Naive thymus-derived CD8-positive, alpha-beta T cell (primary cell): ENCODE measurements around the gene ZNF664. TPM values are rescaled to one million over a fixed set of nuclear protein-coding genes. Genes with fewer than 3 reads are reported as not detected.

Experiments used
- ATAC-seq, 2 donors: fragments of 150-1000 bp; cut with Tn5 transposase in 1 of 2; sonication (Bioruptor Pico), chemical (Tn5 transposase) in 1 of 2; 1 replicate in 1 of 2; 2 replicates in 1 of 2; pipeline ENCODE4 v1.10.0; 2021; ENCODE audit warnings: mild to moderate bottlenecking in 2 of 2, moderate library complexity in 2 of 2
- POLR2A ChIA-PET: fragments of 350-600 bp; sonication (Branson Sonifier 250); formaldehyde crosslinking; loops from one replicate; lab custom pipeline; 2021; ENCODE audit warnings: antibody characterized with exemption; lab: Charles Lee
- DNase-seq, 10 donors: peaks; one replicate each; pipeline versions ENCODE4 v3.0.0 to v3.0.0-alpha.2; 2020 to 2022
- H3K27ac Mint-ChIP-seq, 10 donors: one replicate each; pipeline ENCODE4 v1.8.0; 2020 to 2022; ENCODE audit warnings: mild to moderate bottlenecking in 10 of 10, mixed read lengths in 10 of 10, moderate library complexity in 4 of 10, inconsistent platforms in 1 of 10
- H3K27me3 Mint-ChIP-seq, 5 donors: one replicate each; pipeline ENCODE4 v1.8.0; 2021 to 2022; ENCODE audit warnings: mixed read lengths in 5 of 5
- H3K36me3 Mint-ChIP-seq, 3 donors: one replicate each; pipeline ENCODE4 v1.8.0; 2020 to 2022; ENCODE audit warnings: mixed read lengths in 3 of 3, mild to moderate bottlenecking in 2 of 3, inconsistent platforms in 1 of 3
- H3K4me1 Mint-ChIP-seq, 4 donors: one replicate each; pipeline ENCODE4 v1.8.0; 2021 to 2022; ENCODE audit warnings: mixed read lengths in 4 of 4
- H3K4me3 Mint-ChIP-seq, 10 donors: one replicate each; pipeline ENCODE4 v1.8.0; 2020 to 2022; ENCODE audit warnings: mild to moderate bottlenecking in 10 of 10, mixed read lengths in 10 of 10, moderate library complexity in 6 of 10, inconsistent platforms in 1 of 10
- H3K9me3 Mint-ChIP-seq, 9 donors: one replicate each; pipeline ENCODE4 v1.8.0; 2020 to 2022; ENCODE audit warnings: mixed read lengths in 9 of 9, mild to moderate bottlenecking in 3 of 9, inconsistent platforms in 1 of 9, moderate library complexity in 1 of 9
- polyA plus RNA-seq, 3 donors: library from polyadenylated mRNA; unstranded; fragments of 300-500 nt; fragmentation: Illumina TruSeq; gene quantifications; one replicate each; pipeline ENCODE4 v1.2.3, GENCODE V29; 2021
- total RNA-seq, 8 experiments: library from RNA in 2 of 8; stranded (reverse) in 2 of 8; gene quantifications; one replicate each; pipeline ENCODE4 v1.2.3 and lab custom pipeline; 2021 to 2026

ZNF664 gene
- total and polyA plus RNA-seq, 5 experiments from 2014 or later = 9.4 to 47.9 (median 10.8) TPM

GRCh38 chr12:124009781-124010180 is 36.8 kb downstream of the ZNF664 start:
- H3K27ac Mint-ChIP-seq = no peak overlapping the region
- no peak for DNase-seq
- H3K4me3 Mint-ChIP-seq = no peak overlapping the region
- H3K27me3 Mint-ChIP-seq = no peaks in the 10 kb centered on the region
- no peaks in the 10 kb centered on the region for H3K9me3 Mint-ChIP-seq
- H3K4me1 Mint-ChIP-seq = peaks cover 22 to 39% (median 37%) of the 10 kb centered on the region in 4 donors
- ATAC-seq = no peak
- peaks cover 0 to 50% (median 30%) of the 10 kb centered on the region in 3 donors for H3K36me3 Mint-ChIP-seq
- POLR2A ChIA-PET = no interaction called here

- H3K4me3 Mint-ChIP-seq = no peak overlapping the region
- H3K36me3 Mint-ChIP-seq = peaks cover 0 to 49% (median 30%) of the 10 kb centered on the region in 3 donors
- peak overlapping the region in 2 of 10 donors; percentile 50 to 71 for H3K27ac Mint-ChIP-seq
- no peaks in the 10 kb centered on the region for H3K9me3 Mint-ChIP-seq
- H3K4me1 Mint-ChIP-seq = peaks cover 20 to 36% (median 34%) of the 10 kb centered on the region in 4 donors
- DNase-seq = no peak
- POLR2A ChIA-PET = no interaction called here
- no peaks in the 10 kb centered on the region for H3K27me3 Mint-ChIP-seq
- no peak for ATAC-seq
Measured at GRCh38 chr12:124010687-124011086, 37.7 kb downstream of the ZNF664 start.

- Mint-ChIP-seq H3K36me3 (peaks cover 0 to 47% (median 30%) of the 10 kb centered on the region in 3 donors), H3K4me3 (no peak overlapping the region), H3K27me3 (no peaks in the 10 kb centered on the region), H3K27ac (no peak overlapping the region), H3K4me1 (peaks cover 13 to 27% (median 25%) of the 10 kb centered on the region in 4 donors), H3K9me3 (no peaks in the 10 kb centered on the region)
- ATAC-seq (no peak), DNase-seq (no peak)
- POLR2A ChIA-PET = no interaction called here
Measured at GRCh38 chr12:124011435-124012115, 38.6 kb downstream of the ZNF664 start.

GRCh38 chr12:124013073-124013472 is 40.1 kb downstream of the ZNF664 start:
- H3K36me3 Mint-ChIP-seq = peaks cover 0 to 43% (median 30%) of the 10 kb centered on the region in 3 donors
- ATAC-seq = no peak
- no peaks in the 10 kb centered on the region for H3K27me3 Mint-ChIP-seq
- POLR2A ChIA-PET = no interaction called here
- peaks cover 8 to 13% (median 12%) of the 10 kb centered on the region in 4 donors for H3K4me1 Mint-ChIP-seq
- H3K27ac Mint-ChIP-seq = no peak overlapping the region
- H3K4me3 Mint-ChIP-seq = no peak overlapping the region
- no peak for DNase-seq
- H3K9me3 Mint-ChIP-seq = no peaks in the 10 kb centered on the region

- ATAC-seq (no peak), DNase-seq (no peak)
- Mint-ChIP-seq H3K27me3 (no peaks in the 10 kb centered on the region), H3K4me3 (no peak overlapping the region), H3K4me1 (peaks cover 1 to 4% (median 2%) of the 10 kb centered on the region in 4 donors), H3K9me3 (no peaks in the 10 kb centered on the region), H3K36me3 (peaks cover 0 to 32% (median 25%) of the 10 kb centered on the region in 3 donors), H3K27ac (no peak overlapping the region)
- POLR2A ChIA-PET = no interaction called here
Measured at GRCh38 chr12:124015494-124016461, 42.8 kb downstream of the ZNF664 start.

- Mint-ChIP-seq H3K27ac (no peak overlapping the region), H3K4me3 (no peak overlapping the region), H3K9me3 (no peaks in the 10 kb centered on the region), H3K27me3 (no peaks in the 10 kb centered on the region), H3K36me3 (peaks cover 0 to 22% (median 15%) of the 10 kb centered on the region in 3 donors), H3K4me1 (peaks cover 0 to 3% (median 0%) of the 10 kb centered on the region in 4 donors)
- POLR2A ChIA-PET = no interaction called here
- no peak for DNase-seq
- no peak for ATAC-seq
Measured at GRCh38 chr12:124017064-124017463, 44.0 kb downstream of the ZNF664 start.

GRCh38 chr12:124018539-124018938 is 45.5 kb downstream of the ZNF664 start:
- POLR2A ChIA-PET = no interaction called here
- Mint-ChIP-seq H3K4me1 (peaks cover 0 to 3% (median 0%) of the 10 kb centered on the region in 4 donors), H3K9me3 (peaks cover 0 to 1% (median 0%) of the 10 kb centered on the region in 9 donors), H3K4me3 (no peak overlapping the region), H3K27me3 (no peaks in the 10 kb centered on the region), H3K36me3 (peaks cover 0 to 9% (median 3%) of the 10 kb centered on the region in 3 donors), H3K27ac (no peak overlapping the region)
- no peak for ATAC-seq
- DNase-seq = no peak

GRCh38 chr12:124019115-124019514 is 46.1 kb downstream of the ZNF664 start:
- ATAC-seq (no peak), DNase-seq (no peak)
- Mint-ChIP-seq H3K4me3 (no peak overlapping the region), H3K27ac (no peak overlapping the region), H3K27me3 (no peaks in the 10 kb centered on the region), H3K4me1 (peaks cover 0 to 4% (median 1%) of the 10 kb centered on the region in 4 donors), H3K9me3 (peaks cover 0 to 1% (median 0%) of the 10 kb centered on the region in 9 donors), H3K36me3 (peaks cover 0 to 5% (median 0%) of the 10 kb centered on the region in 3 donors)
- POLR2A ChIA-PET = no interaction called here

- Mint-ChIP-seq H3K27ac (no peak overlapping the region), H3K4me3 (no peak overlapping the region), H3K36me3 (no peaks in the 10 kb centered on the region), H3K4me1 (peaks cover 0 to 5% (median 4%) of the 10 kb centered on the region in 4 donors), H3K27me3 (no peaks in the 10 kb centered on the region), H3K9me3 (peaks cover 0 to 1% (median 0%) of the 10 kb centered on the region in 9 donors)
- no peak for DNase-seq
- no peak for ATAC-seq
- POLR2A ChIA-PET = interaction anchor here (0.5 kb wide), 1 partner anchor 257 kb away, joined by 4 read pairs; no protein-coding TSS in a partner anchor
Measured at GRCh38 chr12:124020514-124020949, 47.5 kb downstream of the ZNF664 start.

- H3K27me3 Mint-ChIP-seq = no peaks in the 10 kb centered on the region
- no peak for ATAC-seq
- POLR2A ChIA-PET = no interaction called here
- peaks cover 0 to 1% (median 0%) of the 10 kb centered on the region in 9 donors for H3K9me3 Mint-ChIP-seq
- no peak overlapping the region for H3K4me3 Mint-ChIP-seq
- H3K27ac Mint-ChIP-seq = no peak overlapping the region
- H3K36me3 Mint-ChIP-seq = no peaks in the 10 kb centered on the region
- H3K4me1 Mint-ChIP-seq = peaks cover 0 to 5% (median 4%) of the 10 kb centered on the region in 4 donors
- DNase-seq = no peak
Measured at GRCh38 chr12:124021007-124021406, 48.0 kb downstream of the ZNF664 start.

GRCh38 chr12:124022161-124022560 is 49.1 kb downstream of the ZNF664 start:
- Mint-ChIP-seq H3K9me3 (peaks cover 0 to 1% (median 0%) of the 10 kb centered on the region in 9 donors), H3K36me3 (no peaks in the 10 kb centered on the region), H3K27me3 (no peaks in the 10 kb centered on the region), H3K27ac (no peak overlapping the region), H3K4me1 (peaks cover 0 to 5% (median 4%) of the 10 kb centered on the region in 4 donors), H3K4me3 (no peak overlapping the region)
- POLR2A ChIA-PET = no interaction called here
- DNase-seq (no peak), ATAC-seq (no peak)

GRCh38 chr12:124024263-124024678 is 51.3 kb downstream of the ZNF664 start:
- Mint-ChIP-seq H3K27me3 (peaks cover 0 to 5% (median 0%) of the 10 kb centered on the region in 5 donors), H3K4me1 (peaks cover 0 to 9% (median 8%) of the 10 kb centered on the region in 4 donors), H3K9me3 (peaks cover 0 to 1% (median 0%) of the 10 kb centered on the region in 9 donors), H3K36me3 (no peaks in the 10 kb centered on the region), H3K4me3 (no peak overlapping the region), H3K27ac (peak overlapping the region in 2 of 10 donors; percentile 17 to 21)
- DNase-seq (no peak), ATAC-seq (no peak)
- POLR2A ChIA-PET = no interaction called here
